HFFc6 (cell line): Measurements from ENCODE around the gene PWWP2B. TPM values are rescaled to one million over a fixed set of nuclear protein-coding genes. Genes with fewer than 3 reads are reported as not detected.

ENCODE experiments used
- DNase-seq: peaks from one replicate; pipeline ENCODE4 v3.0.0-alpha.2; 2018
- H3K27ac Mint-ChIP-seq: 2 replicates; pipeline ENCODE4 v1.8.0; 2020; ENCODE audit warnings: mild to moderate bottlenecking, mixed read lengths
- H3K27me3 Mint-ChIP-seq: 2 replicates; pipeline ENCODE4 v1.8.0; 2021; ENCODE audit warnings: mild to moderate bottlenecking, moderate library complexity, mixed read lengths; ENCODE audit not compliant: insufficient read depth
- H3K36me3 Mint-ChIP-seq: 2 replicates; pipeline ENCODE4 v1.8.0; 2021; ENCODE audit warnings: low read depth, mixed read lengths
- H3K4me1 Mint-ChIP-seq: 2 replicates; pipeline ENCODE4 v1.8.0; 2020; ENCODE audit warnings: low read depth, mixed read lengths
- H3K4me3 Mint-ChIP-seq: 2 replicates; pipeline ENCODE4 v1.8.0; 2020; ENCODE audit warnings: mild to moderate bottlenecking, moderate library complexity, mixed read lengths
- H3K9me3 Mint-ChIP-seq: 2 replicates; pipeline ENCODE4 v1.8.0; 2020; ENCODE audit warnings: mild to moderate bottlenecking, mixed read lengths
- total RNA-seq, 6 experiments: library from RNA; stranded (reverse); fragmentation: NEBNext Ultra II Directional; extraction: Animal tissue kit (Norgen Biotek cat#: 25700); gene quantifications; 2 replicates in 1 of 6; 3 replicates in 5 of 6; pipeline ENCODE4 v1.2.3, GENCODE V29; 2021
- TF ChIP-seq, protein P1 (sequence below): fragments of 200-600 bp; sonication (generic); IDR thresholded peaks from 2 replicates; pipeline ENCODE4 v1.5.0; 2021; ENCODE audit warnings: antibody characterized with exemption, mild to moderate bottlenecking

The PWWP2B gene
- total RNA-seq, 6 experiments from 2014 or later, result 4.1 to 6.3 (median 4.7) TPM

DNA sequence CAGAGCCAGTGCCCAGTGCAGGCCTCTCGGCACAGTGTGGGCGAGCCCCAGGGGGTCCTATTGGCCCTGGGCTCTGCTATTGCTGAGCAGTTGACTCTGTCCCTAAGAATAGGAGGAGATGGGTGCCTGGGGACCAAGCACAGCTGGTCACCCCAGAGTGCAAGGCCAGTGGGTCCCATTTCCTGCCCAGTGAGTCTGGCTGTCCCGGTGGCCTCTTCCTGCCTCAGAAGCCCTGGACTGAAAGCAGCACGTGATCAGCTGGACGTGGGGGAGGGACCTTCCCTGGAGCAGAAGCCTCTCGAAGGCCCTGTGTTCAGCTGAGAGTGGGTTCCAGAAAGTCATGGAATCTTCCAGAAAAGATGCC, 42.0 kb downstream of the PWWP2B start:
- H3K27me3 Mint-ChIP-seq, result no peaks in the 10 kb centered on the region
- TF ChIP-seq, protein P1, sequence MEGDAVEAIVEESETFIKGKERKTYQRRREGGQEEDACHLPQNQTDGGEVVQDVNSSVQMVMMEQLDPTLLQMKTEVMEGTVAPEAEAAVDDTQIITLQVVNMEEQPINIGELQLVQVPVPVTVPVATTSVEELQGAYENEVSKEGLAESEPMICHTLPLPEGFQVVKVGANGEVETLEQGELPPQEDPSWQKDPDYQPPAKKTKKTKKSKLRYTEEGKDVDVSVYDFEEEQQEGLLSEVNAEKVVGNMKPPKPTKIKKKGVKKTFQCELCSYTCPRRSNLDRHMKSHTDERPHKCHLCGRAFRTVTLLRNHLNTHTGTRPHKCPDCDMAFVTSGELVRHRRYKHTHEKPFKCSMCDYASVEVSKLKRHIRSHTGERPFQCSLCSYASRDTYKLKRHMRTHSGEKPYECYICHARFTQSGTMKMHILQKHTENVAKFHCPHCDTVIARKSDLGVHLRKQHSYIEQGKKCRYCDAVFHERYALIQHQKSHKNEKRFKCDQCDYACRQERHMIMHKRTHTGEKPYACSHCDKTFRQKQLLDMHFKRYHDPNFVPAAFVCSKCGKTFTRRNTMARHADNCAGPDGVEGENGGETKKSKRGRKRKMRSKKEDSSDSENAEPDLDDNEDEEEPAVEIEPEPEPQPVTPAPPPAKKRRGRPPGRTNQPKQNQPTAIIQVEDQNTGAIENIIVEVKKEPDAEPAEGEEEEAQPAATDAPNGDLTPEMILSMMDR, result no peak
- no peak overlapping the region for H3K27ac Mint-ChIP-seq
- no peak overlapping the region for H3K4me3 Mint-ChIP-seq
- DNase-seq, result no peak
- peaks cover 7% of the 10 kb centered on the region; the same call in 1 of the 2 replicates for H3K9me3 Mint-ChIP-seq
- peaks cover 4% of the 10 kb centered on the region; the same call in 1 of the 2 replicates for H3K36me3 Mint-ChIP-seq
- H3K4me1 Mint-ChIP-seq, result no peaks in the 10 kb centered on the region

DNA sequence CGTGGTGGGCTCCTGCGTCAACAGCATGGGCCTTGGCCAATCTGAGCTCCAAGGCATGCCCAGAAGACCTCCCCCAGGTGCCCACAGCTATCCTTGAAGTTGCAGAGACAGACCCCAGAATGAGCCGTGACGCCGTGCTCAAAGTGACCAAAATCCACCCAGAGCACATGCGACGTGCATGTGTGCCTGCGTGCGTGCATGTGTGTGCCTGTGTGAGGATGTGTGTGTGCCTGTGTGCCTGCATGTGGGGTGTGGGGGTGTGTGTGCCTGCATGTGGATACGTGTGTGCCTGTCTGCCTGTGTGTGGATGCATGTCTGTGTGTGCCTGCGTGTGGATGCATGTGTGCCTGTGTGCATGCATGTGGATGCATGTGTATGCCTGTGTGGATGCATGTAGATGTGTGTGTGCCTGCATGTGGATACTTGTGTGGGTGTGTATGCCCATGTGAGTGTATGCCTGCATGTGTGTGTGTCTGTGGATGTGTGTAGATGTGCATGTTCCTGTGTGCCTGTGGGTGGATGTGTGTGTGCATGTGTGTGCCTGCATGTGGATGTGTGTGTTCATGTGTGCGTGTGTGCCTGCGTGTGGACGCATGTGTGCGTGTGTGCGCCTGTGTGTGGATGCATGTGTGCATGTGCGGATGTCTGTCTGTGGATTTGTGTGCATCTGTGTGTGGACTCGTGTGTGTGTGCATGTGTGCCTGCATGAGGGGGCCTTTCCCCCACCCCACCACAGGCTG, 42.6 kb downstream of the PWWP2B start:
- Mint-ChIP-seq H3K4me1 (no peaks in the 10 kb centered on the region), H3K36me3 (peaks cover 4% of the 10 kb centered on the region; the same call in 1 of the 2 replicates), H3K27ac (no peak overlapping the region)

DNA sequence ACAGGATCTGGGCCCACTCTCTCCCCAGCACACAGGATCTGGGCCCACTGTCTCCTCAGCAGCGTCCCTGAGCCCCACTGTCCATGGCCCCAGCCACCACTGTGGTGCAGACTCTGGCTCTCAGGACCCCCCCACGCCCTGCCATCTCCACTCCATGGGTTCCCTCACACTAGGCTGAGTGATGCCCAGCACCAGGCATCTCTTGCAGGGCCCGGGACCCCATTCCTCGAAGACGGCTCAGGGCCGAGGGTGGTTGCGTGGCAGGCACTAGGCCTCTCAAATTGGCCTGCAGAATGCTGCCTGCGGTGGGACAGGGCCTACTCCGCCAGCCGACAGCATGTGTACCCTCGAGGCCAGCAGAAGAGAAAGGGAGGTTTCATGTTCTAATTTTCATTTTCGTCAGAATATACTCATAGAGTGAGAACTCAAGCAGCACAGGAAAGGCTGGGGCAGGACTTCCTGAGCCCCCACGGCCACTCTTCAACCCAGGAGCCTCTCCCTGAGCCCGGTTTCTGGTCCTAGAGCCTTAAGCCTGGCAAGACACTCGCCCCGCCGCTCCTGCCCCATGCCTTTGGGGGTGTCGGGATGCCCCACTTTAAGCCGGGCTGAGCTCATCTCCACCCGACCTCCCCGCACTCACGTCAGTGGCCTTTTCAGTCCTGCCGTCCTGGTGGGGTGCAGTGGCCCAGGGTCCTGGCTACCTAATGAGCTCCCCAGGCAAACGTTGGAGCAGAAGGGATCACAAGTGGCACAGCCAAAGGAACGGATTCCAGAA, 44.0 kb downstream of the PWWP2B start:
- TF ChIP-seq, protein P1, result no peak
- peaks cover 4% of the 10 kb centered on the region; the same call in 1 of the 2 replicates for H3K36me3 Mint-ChIP-seq
- H3K27me3 Mint-ChIP-seq, result no peaks in the 10 kb centered on the region
- no peak overlapping the region for H3K4me3 Mint-ChIP-seq
- no peaks in the 10 kb centered on the region for H3K4me1 Mint-ChIP-seq
- H3K9me3 Mint-ChIP-seq, result peaks cover 7% of the 10 kb centered on the region; the same call in 1 of the 2 replicates
- no peak for DNase-seq
- H3K27ac Mint-ChIP-seq, result no peak overlapping the region

More for the DNA sequence above, 42.6 kb downstream of the PWWP2B start:
- H3K4me3 Mint-ChIP-seq, result no peak overlapping the region
- peaks cover 7% of the 10 kb centered on the region; the same call in 1 of the 2 replicates for H3K9me3 Mint-ChIP-seq
- TF ChIP-seq, protein P1, result no peak
- no peak for DNase-seq
- no peaks in the 10 kb centered on the region for H3K27me3 Mint-ChIP-seq

DNA sequence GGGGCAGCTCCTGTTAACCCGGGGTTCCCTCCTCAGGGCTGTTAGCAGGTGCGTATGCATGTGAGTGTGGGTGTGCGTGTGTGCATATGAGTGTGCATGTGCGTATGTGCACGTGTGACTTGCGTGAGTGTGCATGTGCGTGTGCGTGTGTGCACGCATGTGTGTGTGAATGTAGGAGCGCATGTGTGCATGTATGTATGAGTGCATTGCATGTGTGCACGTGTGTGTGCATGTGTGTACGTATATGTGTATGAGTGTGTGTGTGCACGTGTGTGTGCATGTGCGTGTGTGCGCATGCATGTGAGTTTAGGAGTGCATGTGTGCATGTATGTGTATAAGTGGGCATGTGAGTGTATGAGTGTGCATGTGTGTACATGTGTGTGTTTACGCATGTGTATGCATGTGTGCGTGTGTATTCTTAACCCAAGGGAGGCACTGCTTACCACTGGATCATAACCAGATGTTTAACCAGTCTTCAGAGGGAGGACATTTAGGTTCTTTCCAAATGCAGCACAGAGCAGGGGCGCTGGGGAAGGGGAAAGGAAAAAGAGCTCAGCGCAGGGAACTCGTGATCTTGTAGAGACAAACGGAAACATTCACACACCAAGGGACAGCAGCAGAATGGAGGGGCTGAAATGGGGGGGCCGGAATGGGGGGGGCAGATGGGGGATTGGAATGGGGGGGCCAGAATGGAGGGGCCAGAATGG, 45.0 kb downstream of the PWWP2B start:
- no peaks in the 10 kb centered on the region for H3K4me1 Mint-ChIP-seq
- peaks cover 7% of the 10 kb centered on the region; the same call in 1 of the 2 replicates for H3K9me3 Mint-ChIP-seq
- H3K36me3 Mint-ChIP-seq, result peaks cover 4% of the 10 kb centered on the region; the same call in 1 of the 2 replicates
- no peak overlapping the region for H3K27ac Mint-ChIP-seq
- TF ChIP-seq, protein P1, result no peak
- no peak for DNase-seq
- H3K4me3 Mint-ChIP-seq, result no peak overlapping the region
- H3K27me3 Mint-ChIP-seq, result no peaks in the 10 kb centered on the region

DNA sequence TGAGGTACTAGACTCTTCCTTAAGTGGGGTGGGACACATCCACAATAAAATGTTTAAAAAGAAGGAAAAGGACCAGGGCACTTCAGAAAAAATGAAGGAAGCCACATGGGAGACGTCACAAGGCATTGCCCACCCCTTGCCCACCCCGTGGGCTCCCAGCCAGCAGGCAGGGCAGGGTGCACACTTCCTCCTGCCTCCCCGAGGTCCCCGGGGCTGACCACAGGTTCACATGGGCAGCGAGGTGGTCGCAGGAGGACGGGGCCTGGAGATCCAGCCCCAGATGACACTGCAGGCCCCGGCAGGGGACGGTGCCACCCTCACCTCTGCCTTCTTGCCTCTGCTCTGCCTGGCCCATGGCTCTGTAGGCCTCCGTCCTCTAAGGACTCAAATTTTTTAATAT, 45.6 kb downstream of the PWWP2B start:
- TF ChIP-seq, protein P1, result no peak
- Mint-ChIP-seq H3K36me3 (peaks cover 4% of the 10 kb centered on the region; the same call in 1 of the 2 replicates), H3K9me3 (peaks cover 7% of the 10 kb centered on the region; the same call in 1 of the 2 replicates), H3K27ac (no peak overlapping the region), H3K4me3 (no peak overlapping the region), H3K27me3 (no peaks in the 10 kb centered on the region), H3K4me1 (peaks cover 4% of the 10 kb centered on the region)
- DNase-seq, result no peak
